Measurements from ENCODE around the gene HS6ST1. TPM values are rescaled to one million over a fixed set of nuclear protein-coding genes. Genes with fewer than 3 reads are reported as not detected.

HS6ST1 gene
- total RNA-seq, 2 experiments from 2014 or later: 13.6 to 17.6 TPM

DNA sequence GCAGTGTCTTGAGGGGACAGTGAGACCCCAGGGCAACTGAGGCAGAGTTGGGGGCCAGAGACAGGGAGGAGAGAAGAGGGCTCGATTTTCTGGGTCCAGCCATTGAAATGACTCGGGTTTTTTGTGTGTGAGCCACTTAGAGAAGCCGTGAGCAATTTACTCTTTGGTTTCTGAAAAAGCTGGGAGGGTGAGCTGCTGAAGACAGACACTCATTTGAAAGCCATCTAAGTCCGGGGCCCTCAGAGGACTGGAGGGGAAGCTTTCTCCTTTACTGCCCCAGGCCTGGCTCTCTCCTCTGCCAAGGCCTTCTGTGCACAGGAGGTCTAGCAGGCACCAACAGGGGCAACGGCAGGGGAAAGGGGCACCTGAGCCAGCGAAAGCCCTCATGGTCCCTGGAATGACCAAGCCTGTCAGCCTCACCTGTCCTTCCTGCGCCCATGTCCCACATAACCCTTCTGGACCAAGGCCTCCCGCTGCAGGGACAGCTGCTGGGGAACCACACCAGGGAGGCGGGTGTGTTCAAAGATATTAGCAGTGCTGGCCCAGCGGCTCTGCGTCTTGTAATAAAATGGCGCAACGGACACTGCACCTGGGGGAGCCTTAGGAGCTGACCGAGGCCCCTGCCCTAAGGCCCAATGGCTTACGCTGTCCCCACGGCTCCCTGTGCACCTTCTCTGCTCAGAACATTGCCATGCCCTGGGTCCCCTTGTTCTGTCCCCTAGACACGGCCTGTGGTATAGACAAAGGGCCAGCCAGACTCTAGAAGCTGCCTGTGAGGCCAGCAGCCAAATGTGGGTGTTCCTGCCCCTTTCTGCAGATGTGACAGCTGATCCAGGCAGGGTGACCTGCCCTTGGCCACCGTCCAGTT is 45.8 kb downstream of the HS6ST1 start:
- Histone ChIP-seq H3K9me2 (ENCODE audit: insufficient read depth, low read length) (no peaks in the 10 kb centered on the region), H3K79me2 (ENCODE audit: insufficient read depth, low read depth, low read length) (no peaks in the 10 kb centered on the region), H3K9me3 (ENCODE audit: low read length) (peaks cover 10% of the 10 kb centered on the region; the same call in 1 of the 2 replicates), H2AFZ (ENCODE audit: low read length) (no peak overlapping the region), H3K36me3 (ENCODE audit: insufficient read depth, low read length) (peaks cover 21% of the 10 kb centered on the region), H3K4me2 (ENCODE audit: low read length) (no peak overlapping the region), H3K4me1 (ENCODE audit: insufficient read depth, low read length, poor library complexity, severe bottlenecking) (no peaks in the 10 kb centered on the region), H4K20me1 (ENCODE audit: insufficient read depth, low read length) (no peaks in the 10 kb centered on the region), H3K27ac (ENCODE audit: low read depth, low read length, poor library complexity, severe bottlenecking) (no peak overlapping the region), H3K4me3 (ENCODE audit: low read depth, low read length, poor library complexity, severe bottlenecking) (no peak overlapping the region)
- TF ChIP-seq, protein P1, sequence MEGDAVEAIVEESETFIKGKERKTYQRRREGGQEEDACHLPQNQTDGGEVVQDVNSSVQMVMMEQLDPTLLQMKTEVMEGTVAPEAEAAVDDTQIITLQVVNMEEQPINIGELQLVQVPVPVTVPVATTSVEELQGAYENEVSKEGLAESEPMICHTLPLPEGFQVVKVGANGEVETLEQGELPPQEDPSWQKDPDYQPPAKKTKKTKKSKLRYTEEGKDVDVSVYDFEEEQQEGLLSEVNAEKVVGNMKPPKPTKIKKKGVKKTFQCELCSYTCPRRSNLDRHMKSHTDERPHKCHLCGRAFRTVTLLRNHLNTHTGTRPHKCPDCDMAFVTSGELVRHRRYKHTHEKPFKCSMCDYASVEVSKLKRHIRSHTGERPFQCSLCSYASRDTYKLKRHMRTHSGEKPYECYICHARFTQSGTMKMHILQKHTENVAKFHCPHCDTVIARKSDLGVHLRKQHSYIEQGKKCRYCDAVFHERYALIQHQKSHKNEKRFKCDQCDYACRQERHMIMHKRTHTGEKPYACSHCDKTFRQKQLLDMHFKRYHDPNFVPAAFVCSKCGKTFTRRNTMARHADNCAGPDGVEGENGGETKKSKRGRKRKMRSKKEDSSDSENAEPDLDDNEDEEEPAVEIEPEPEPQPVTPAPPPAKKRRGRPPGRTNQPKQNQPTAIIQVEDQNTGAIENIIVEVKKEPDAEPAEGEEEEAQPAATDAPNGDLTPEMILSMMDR (conservative IDR thresholded peaks at IDR 0.05; ENCODE audit: low read length): no peak
- no peak for TF ChIP-seq EZH2phosphoT487 (IDR thresholded peaks at IDR 0.05; ENCODE audit: borderline replicate concordance, low read depth, low read length)
- DNase-seq (ENCODE audit: low spot score): no peak
- POLR2A ChIA-PET: no interaction called here
- CTCF ChIA-PET (ENCODE audit: unreplicated experiment): no interaction called here
- BruUV-seq (replicated peaks): no TSS peak
- intact Hi-C loops (cut with micrococcal nuclease; ENCODE audit: unreplicated experiment): no loop called here

DNA sequence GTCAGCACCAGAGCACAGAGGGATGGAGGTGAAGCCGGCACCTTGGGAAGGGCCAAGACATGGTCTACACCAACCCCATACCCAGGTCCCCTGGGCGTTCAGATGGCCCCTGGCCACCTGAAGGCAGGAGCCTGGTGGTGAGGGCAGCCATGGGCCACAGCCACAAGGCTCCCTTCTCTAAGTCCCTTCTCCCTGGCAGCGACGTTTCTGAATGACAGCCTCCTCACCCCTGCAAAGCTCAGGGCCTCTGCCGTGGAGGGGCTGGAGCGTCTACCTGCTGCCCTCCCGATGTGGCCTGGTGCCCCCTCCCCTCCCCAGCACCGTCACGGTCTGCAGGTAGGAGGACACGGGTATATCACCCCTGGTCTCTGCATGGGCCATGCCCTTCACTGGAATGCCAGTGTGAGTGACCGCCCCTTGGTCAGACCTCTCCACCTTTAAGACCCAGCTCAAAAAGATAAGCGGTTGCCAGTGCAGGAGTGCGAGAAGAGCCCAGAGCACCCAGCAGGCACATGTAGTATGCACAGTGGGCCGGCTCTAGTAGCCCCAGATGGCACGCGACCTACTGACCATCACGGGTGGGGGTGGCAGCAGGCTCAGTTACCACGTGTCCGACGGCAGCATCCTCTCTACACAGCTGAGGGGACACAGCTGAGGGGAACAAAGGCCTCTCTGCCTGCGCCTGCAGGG is 46.6 kb downstream of the HS6ST1 start:
- H3K9me3 ChIP-seq (ENCODE audit: low read length): peaks cover 10% of the 10 kb centered on the region; the same call in 1 of the 2 replicates
- H2AFZ ChIP-seq (ENCODE audit: low read length): no peak overlapping the region
- peaks cover 21% of the 10 kb centered on the region for H3K36me3 ChIP-seq (ENCODE audit: insufficient read depth, low read length)
- ChIA-PET CTCF (ENCODE audit: unreplicated experiment) (no interaction called here), POLR2A (no interaction called here)
- no peaks in the 10 kb centered on the region for H3K4me1 ChIP-seq (ENCODE audit: insufficient read depth, low read length, poor library complexity, severe bottlenecking)
- H3K79me2 ChIP-seq (ENCODE audit: insufficient read depth, low read depth, low read length): no peaks in the 10 kb centered on the region
- no peak overlapping the region for H3K27ac ChIP-seq (ENCODE audit: low read depth, low read length, poor library complexity, severe bottlenecking)
- TF ChIP-seq EZH2phosphoT487 (IDR thresholded peaks at IDR 0.05; ENCODE audit: borderline replicate concordance, low read depth, low read length): no peak
- TF ChIP-seq, protein P1 (conservative IDR thresholded peaks at IDR 0.05; ENCODE audit: low read length): no peak
- no peaks in the 10 kb centered on the region for H4K20me1 ChIP-seq (ENCODE audit: insufficient read depth, low read length)
- no peaks in the 10 kb centered on the region for H3K9me2 ChIP-seq (ENCODE audit: insufficient read depth, low read length)
- H3K4me3 ChIP-seq (ENCODE audit: low read depth, low read length, poor library complexity, severe bottlenecking): no peak overlapping the region
- no peak for DNase-seq (ENCODE audit: low spot score)
- BruUV-seq (replicated peaks): no TSS peak
- intact Hi-C loops (cut with micrococcal nuclease; ENCODE audit: unreplicated experiment): no loop called here
- no peak overlapping the region for H3K4me2 ChIP-seq (ENCODE audit: low read length)

GRCh38 chr2:128271597-128271910 is 47.1 kb downstream of the HS6ST1 start:
- ChIA-PET CTCF (ENCODE audit: unreplicated experiment) (no interaction called here), POLR2A (no interaction called here)
- intact Hi-C loops (cut with micrococcal nuclease; ENCODE audit: unreplicated experiment): no loop called here
- no peaks in the 10 kb centered on the region for H3K4me1 ChIP-seq (ENCODE audit: insufficient read depth, low read length, poor library complexity, severe bottlenecking)
- H3K36me3 ChIP-seq (ENCODE audit: insufficient read depth, low read length): peaks cover 21% of the 10 kb centered on the region
- H3K4me2 ChIP-seq (ENCODE audit: low read length): no peak overlapping the region
- H3K4me3 ChIP-seq (ENCODE audit: low read depth, low read length, poor library complexity, severe bottlenecking): no peak overlapping the region
- no peak overlapping the region for H3K27ac ChIP-seq (ENCODE audit: low read depth, low read length, poor library complexity, severe bottlenecking)
- no peaks in the 10 kb centered on the region for H4K20me1 ChIP-seq (ENCODE audit: insufficient read depth, low read length)
- no TSS peak for BruUV-seq (replicated peaks)
- peaks cover 10% of the 10 kb centered on the region; the same call in 1 of the 2 replicates for H3K9me3 ChIP-seq (ENCODE audit: low read length)
- no peak for DNase-seq (ENCODE audit: low spot score)
- TF ChIP-seq, protein P1 (conservative IDR thresholded peaks at IDR 0.05; ENCODE audit: low read length): no peak
- no peak for TF ChIP-seq EZH2phosphoT487 (IDR thresholded peaks at IDR 0.05; ENCODE audit: borderline replicate concordance, low read depth, low read length)
- H3K79me2 ChIP-seq (ENCODE audit: insufficient read depth, low read depth, low read length): no peaks in the 10 kb centered on the region
- no peaks in the 10 kb centered on the region for H3K9me2 ChIP-seq (ENCODE audit: insufficient read depth, low read length)
- no peak overlapping the region for H2AFZ ChIP-seq (ENCODE audit: low read length)
